HepG2 (cell line): ENCODE data around the gene SLC28A1. TPM values are rescaled to one million over a fixed set of nuclear protein-coding genes. Genes with fewer than 3 reads are reported as not detected.
A peak's percentile ranks its signal among the peaks of the same experiment; 100 is the strongest.

Source experiments
- FOXJ3 ChIP-seq: sonication (generic); formaldehyde crosslinking; IDR thresholded peaks from 2 replicates; pipeline ENCODE4 v1.4.0; 2020; ENCODE audit warnings: missing genetic modification reagents, mild to moderate bottlenecking, borderline replicate concordance
- IKZF1 ChIP-seq: fragments of 450-650 bp; IDR thresholded peaks from 2 replicates; pipeline ENCODE4 v1.7.1; 2016
- RCOR2 ChIP-seq: IDR thresholded peaks from 2 replicates; pipeline ENCODE4 v1.6.1; 2016; ENCODE audit warnings: missing biosample characterization, missing genetic modification reagents
- SNAPC2 ChIP-seq: sonication (generic); formaldehyde crosslinking; IDR thresholded peaks from 2 replicates; pipeline ENCODE4 v1.8.1; 2022; ENCODE audit warnings: mild to moderate bottlenecking, missing genetic modification reagents
- SRY ChIP-seq: sonication (generic); formaldehyde crosslinking; IDR thresholded peaks from 2 replicates; pipeline ENCODE4 v1.8.0; 2022; ENCODE audit warnings: mild to moderate bottlenecking, missing genetic modification reagents
- STAT5B ChIP-seq: sonication (generic); formaldehyde crosslinking; IDR thresholded peaks from 2 replicates; pipeline ENCODE4 v1.4.0; 2020; ENCODE audit warnings: missing genetic modification reagents
- ZBTB7A ChIP-seq: sonication (generic); formaldehyde crosslinking; IDR thresholded peaks from 2 replicates; pipeline ENCODE4 v1.8.0; 2022; ENCODE audit warnings: mild to moderate bottlenecking, missing genetic modification reagents
- ZIK1 ChIP-seq: sonication (generic); formaldehyde crosslinking; IDR thresholded peaks from 2 replicates; pipeline ENCODE4 v1.5.0; 2020; ENCODE audit warnings: mild to moderate bottlenecking, low read depth, missing genetic modification reagents, borderline replicate concordance
- ZNF124 ChIP-seq: sonication (generic); formaldehyde crosslinking; IDR thresholded peaks from 2 replicates; pipeline ENCODE4 v1.4.0; 2020; ENCODE audit warnings: missing genetic modification reagents
- ZNF367 ChIP-seq: sonication (generic); formaldehyde crosslinking; IDR thresholded peaks from 2 replicates; pipeline ENCODE4 v1.4.0; 2020; ENCODE audit warnings: missing genetic modification reagents, borderline replicate concordance
- ZNF644 ChIP-seq: IDR thresholded peaks from 2 replicates; pipeline ENCODE4 v1.6.1; 2016; ENCODE audit warnings: low read depth
- ZNF792 ChIP-seq: IDR thresholded peaks from 2 replicates; pipeline ENCODE4 v1.6.1; 2016
- polyA plus RNA-seq, 8 experiments: library from polyadenylated mRNA; depleted of rRNA in 3 of 8; stranded (reverse) in 7 of 8; unstranded in 1 of 8; fragments of >200 nt; fragmentation: Illumina TruSeq in 4 of 8; extraction: Trizol in 4 of 8; gene quantifications; 2 replicates each; pipeline versions ENCODE4 v1.2.1 to v1.2.3, GENCODE V29; 2011 to 2016; ENCODE audit warnings: low read depth in 4 of 8, missing spikeins in 1 of 8, mixed read lengths in 1 of 8; ENCODE audit not compliant: insufficient read depth in 1 of 8
- total RNA-seq, 5 experiments: library from RNA; depleted of rRNA; stranded (reverse); fragments of >200 nt; fragmentation: Illumina TruSeq; extraction: Trizol; gene quantifications; 2 replicates each; pipeline ENCODE4 v1.2.3, GENCODE V29; 2016; ENCODE audit warnings: low read depth in 1 of 5
- TF ChIP-seq, protein P1 (sequence below): sonication (generic); formaldehyde crosslinking; IDR thresholded peaks from 2 replicates; pipeline ENCODE4 v1.4.0; 2020; ENCODE audit warnings: missing genetic modification reagents
- TF ChIP-seq, protein P2 (sequence below): sonication (generic); formaldehyde crosslinking; IDR thresholded peaks from 2 replicates; pipeline ENCODE4 v1.4.0; 2020; ENCODE audit warnings: missing genetic modification reagents
- TF ChIP-seq, protein P3 (sequence below): sonication (generic); formaldehyde crosslinking; IDR thresholded peaks from 2 replicates; pipeline ENCODE4 v1.5.1; 2020; ENCODE audit warnings: missing genetic modification reagents, mild to moderate bottlenecking, borderline replicate concordance
- TF ChIP-seq, protein P4 (sequence below): sonication (generic); formaldehyde crosslinking; IDR thresholded peaks from 2 replicates; pipeline ENCODE4 v1.4.0; 2020; ENCODE audit warnings: mild to moderate bottlenecking, missing genetic modification reagents

SLC28A1 gene
- total and polyA plus RNA-seq, 2 of the 13 experiments (the other 11 are each of a cell fraction or from before 2014, with no cell fraction given) = 0.31 to 5.8 TPM

DNA sequence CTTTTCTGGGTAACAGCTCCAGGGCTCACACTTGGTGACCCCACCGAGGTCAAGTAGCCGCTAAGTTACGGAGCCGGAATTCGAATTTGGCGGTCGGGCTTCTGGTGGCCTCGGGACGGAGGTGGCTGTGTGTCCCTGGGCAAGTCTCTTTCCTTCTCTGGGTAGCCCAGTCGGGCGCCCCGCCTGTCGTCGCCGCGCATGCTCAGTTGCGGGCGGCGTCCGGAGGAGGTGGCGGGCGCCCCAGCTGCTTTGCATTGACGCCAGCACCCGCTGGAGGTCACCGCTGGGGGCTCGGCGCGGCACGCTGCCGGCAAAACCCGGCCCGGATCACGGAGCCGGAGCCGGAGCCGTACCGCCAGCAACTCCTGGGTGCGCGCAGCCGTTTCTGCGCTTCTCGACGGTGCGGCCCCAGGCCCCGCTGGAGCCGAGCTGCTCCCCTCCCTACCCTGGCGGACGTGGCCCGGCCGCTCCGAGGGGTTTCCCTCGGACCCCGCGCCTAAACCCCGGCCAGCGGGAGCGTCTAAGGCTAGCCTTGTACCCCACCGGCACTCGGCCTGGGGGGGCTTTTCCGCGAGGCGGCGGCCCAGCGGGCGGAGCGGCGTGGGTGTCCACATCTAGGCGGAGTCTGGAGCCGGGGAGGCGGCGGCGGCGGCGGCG is 96.7 kb downstream of the SLC28A1 start (continued):
- TF ChIP-seq, protein P1, sequence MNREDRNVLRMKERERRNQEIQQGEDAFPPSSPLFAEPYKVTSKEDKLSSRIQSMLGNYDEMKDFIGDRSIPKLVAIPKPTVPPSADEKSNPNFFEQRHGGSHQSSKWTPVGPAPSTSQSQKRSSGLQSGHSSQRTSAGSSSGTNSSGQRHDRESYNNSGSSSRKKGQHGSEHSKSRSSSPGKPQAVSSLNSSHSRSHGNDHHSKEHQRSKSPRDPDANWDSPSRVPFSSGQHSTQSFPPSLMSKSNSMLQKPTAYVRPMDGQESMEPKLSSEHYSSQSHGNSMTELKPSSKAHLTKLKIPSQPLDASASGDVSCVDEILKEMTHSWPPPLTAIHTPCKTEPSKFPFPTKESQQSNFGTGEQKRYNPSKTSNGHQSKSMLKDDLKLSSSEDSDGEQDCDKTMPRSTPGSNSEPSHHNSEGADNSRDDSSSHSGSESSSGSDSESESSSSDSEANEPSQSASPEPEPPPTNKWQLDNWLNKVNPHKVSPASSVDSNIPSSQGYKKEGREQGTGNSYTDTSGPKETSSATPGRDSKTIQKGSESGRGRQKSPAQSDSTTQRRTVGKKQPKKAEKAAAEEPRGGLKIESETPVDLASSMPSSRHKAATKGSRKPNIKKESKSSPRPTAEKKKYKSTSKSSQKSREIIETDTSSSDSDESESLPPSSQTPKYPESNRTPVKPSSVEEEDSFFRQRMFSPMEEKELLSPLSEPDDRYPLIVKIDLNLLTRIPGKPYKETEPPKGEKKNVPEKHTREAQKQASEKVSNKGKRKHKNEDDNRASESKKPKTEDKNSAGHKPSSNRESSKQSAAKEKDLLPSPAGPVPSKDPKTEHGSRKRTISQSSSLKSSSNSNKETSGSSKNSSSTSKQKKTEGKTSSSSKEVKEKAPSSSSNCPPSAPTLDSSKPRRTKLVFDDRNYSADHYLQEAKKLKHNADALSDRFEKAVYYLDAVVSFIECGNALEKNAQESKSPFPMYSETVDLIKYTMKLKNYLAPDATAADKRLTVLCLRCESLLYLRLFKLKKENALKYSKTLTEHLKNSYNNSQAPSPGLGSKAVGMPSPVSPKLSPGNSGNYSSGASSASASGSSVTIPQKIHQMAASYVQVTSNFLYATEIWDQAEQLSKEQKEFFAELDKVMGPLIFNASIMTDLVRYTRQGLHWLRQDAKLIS = no peak
- TF ChIP-seq STAT5B (CRISPR knock-in tag) (0 out of 2 replicates have a peak, but pooled peaks have one; percentile 13), ZNF367 (CRISPR knock-in tag) (no peak), RCOR2 (0 out of 2 replicates have a peak, but pooled peaks have one; percentile 14), IKZF1 (no peak), ZIK1 (CRISPR knock-in tag) (0 out of 2 replicates have a peak, but pooled peaks have one; percentile 54), ZNF644 (CRISPR knock-in tag) (no peak), ZNF792 (CRISPR knock-in tag) (peak; percentile 70; the same call in 1 of the 2 replicates), FOXJ3 (CRISPR knock-in tag) (no peak), SRY (CRISPR knock-in tag) (no peak), ZBTB7A (CRISPR knock-in tag) (0 out of 2 replicates have a peak, but pooled peaks have one; percentile 43), SNAPC2 (CRISPR knock-in tag) (0 out of 2 replicates have a peak, but pooled peaks have one; percentile 28), ZNF124 (CRISPR knock-in tag) (peak; percentile 85)
- TF ChIP-seq, protein P2, sequence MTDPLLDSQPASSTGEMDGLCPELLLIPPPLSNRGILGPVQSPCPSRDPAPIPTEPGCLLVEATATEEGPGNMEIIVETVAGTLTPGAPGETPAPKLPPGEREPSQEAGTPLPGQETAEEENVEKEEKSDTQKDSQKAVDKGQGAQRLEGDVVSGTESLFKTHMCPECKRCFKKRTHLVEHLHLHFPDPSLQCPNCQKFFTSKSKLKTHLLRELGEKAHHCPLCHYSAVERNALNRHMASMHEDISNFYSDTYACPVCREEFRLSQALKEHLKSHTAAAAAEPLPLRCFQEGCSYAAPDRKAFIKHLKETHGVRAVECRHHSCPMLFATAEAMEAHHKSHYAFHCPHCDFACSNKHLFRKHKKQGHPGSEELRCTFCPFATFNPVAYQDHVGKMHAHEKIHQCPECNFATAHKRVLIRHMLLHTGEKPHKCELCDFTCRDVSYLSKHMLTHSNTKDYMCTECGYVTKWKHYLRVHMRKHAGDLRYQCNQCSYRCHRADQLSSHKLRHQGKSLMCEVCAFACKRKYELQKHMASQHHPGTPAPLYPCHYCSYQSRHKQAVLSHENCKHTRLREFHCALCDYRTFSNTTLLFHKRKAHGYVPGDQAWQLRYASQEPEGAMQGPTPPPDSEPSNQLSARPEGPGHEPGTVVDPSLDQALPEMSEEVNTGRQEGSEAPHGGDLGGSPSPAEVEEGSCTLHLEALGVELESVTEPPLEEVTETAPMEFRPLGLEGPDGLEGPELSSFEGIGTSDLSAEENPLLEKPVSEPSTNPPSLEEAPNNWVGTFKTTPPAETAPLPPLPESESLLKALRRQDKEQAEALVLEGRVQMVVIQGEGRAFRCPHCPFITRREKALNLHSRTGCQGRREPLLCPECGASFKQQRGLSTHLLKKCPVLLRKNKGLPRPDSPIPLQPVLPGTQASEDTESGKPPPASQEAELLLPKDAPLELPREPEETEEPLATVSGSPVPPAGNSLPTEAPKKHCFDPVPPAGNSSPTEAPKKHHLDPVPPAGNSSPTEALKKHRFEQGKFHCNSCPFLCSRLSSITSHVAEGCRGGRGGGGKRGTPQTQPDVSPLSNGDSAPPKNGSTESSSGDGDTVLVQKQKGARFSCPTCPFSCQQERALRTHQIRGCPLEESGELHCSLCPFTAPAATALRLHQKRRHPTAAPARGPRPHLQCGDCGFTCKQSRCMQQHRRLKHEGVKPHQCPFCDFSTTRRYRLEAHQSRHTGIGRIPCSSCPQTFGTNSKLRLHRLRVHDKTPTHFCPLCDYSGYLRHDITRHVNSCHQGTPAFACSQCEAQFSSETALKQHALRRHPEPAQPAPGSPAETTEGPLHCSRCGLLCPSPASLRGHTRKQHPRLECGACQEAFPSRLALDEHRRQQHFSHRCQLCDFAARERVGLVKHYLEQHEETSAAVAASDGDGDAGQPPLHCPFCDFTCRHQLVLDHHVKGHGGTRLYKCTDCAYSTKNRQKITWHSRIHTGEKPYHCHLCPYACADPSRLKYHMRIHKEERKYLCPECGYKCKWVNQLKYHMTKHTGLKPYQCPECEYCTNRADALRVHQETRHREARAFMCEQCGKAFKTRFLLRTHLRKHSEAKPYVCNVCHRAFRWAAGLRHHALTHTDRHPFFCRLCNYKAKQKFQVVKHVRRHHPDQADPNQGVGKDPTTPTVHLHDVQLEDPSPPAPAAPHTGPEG (CRISPR knock-in tag) = peak; percentile 30
- TF ChIP-seq, protein P3, sequence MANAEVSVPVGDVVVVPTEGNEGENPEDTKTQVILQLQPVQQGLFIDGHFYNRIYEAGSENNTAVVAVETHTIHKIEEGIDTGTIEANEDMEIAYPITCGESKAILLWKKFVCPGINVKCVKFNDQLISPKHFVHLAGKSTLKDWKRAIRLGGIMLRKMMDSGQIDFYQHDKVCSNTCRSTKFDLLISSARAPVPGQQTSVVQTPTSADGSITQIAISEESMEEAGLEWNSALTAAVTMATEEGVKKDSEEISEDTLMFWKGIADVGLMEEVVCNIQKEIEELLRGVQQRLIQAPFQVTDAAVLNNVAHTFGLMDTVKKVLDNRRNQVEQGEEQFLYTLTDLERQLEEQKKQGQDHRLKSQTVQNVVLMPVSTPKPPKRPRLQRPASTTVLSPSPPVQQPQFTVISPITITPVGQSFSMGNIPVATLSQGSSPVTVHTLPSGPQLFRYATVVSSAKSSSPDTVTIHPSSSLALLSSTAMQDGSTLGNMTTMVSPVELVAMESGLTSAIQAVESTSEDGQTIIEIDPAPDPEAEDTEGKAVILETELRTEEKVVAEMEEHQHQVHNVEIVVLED (CRISPR knock-in tag) = peak; percentile 84
- TF ChIP-seq, protein P4, sequence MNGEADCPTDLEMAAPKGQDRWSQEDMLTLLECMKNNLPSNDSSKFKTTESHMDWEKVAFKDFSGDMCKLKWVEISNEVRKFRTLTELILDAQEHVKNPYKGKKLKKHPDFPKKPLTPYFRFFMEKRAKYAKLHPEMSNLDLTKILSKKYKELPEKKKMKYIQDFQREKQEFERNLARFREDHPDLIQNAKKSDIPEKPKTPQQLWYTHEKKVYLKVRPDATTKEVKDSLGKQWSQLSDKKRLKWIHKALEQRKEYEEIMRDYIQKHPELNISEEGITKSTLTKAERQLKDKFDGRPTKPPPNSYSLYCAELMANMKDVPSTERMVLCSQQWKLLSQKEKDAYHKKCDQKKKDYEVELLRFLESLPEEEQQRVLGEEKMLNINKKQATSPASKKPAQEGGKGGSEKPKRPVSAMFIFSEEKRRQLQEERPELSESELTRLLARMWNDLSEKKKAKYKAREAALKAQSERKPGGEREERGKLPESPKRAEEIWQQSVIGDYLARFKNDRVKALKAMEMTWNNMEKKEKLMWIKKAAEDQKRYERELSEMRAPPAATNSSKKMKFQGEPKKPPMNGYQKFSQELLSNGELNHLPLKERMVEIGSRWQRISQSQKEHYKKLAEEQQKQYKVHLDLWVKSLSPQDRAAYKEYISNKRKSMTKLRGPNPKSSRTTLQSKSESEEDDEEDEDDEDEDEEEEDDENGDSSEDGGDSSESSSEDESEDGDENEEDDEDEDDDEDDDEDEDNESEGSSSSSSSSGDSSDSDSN (CRISPR knock-in tag) = peak; percentile 94
